Sigmoid colon (tissue), 7 donors: ENCODE data around the gene ADCY7. TPM values are rescaled to one million over a fixed set of nuclear protein-coding genes. Genes with fewer than 3 reads are reported as not detected.

Experiments used
- DNase-seq: peaks from one replicate; pipeline ENCODE4 v3.0.0-alpha.2; 2019
- H3K27ac ChIP-seq, 4 donors: fragments of 200-600 bp; sonication (generic); one replicate each; pipeline ENCODE4 v1.5.1; 2016 to 2019; ENCODE audit warnings: mild to moderate bottlenecking in 1 of 4
- H3K27me3 ChIP-seq, 3 donors: fragments of 200-600 bp; sonication (generic); one replicate each; pipeline ENCODE4 v1.5.1; 2019; ENCODE audit warnings: mild to moderate bottlenecking in 1 of 3
- H3K36me3 ChIP-seq, 4 donors: fragments of 200-600 bp; sonication (generic); one replicate each; pipeline ENCODE4 v1.5.1; 2016 to 2019
- H3K4me1 ChIP-seq, 4 donors: fragments of 200-600 bp; sonication (generic); one replicate each; pipeline ENCODE4 v1.5.1; 2017 to 2019
- H3K4me3 ChIP-seq, 4 donors: fragments of 200-600 bp; sonication (generic); one replicate each; pipeline ENCODE4 v1.5.1; 2017 to 2019; ENCODE audit warnings: mild to moderate bottlenecking in 2 of 4, moderate library complexity in 1 of 4
- H3K9me3 ChIP-seq, 4 donors: fragments of 200-600 bp in 3 of 4; sonication (generic) in 3 of 4; one replicate each; pipeline versions ENCODE4 v1.5.1 to v1.6.1; 2013 to 2019
- EP300 ChIP-seq, 4 donors: sonication (generic); formaldehyde crosslinking; IDR thresholded peaks; one replicate each; pipeline ENCODE4 v1.6.1; 2017; ENCODE audit warnings: antibody characterized with exemption in 4 of 4
- POLR2A ChIP-seq, 2 donors: fragments of 450-650 bp; IDR thresholded peaks; one replicate each; pipeline ENCODE4 v1.6.1; 2016; ENCODE audit warnings: antibody characterized with exemption in 2 of 2, mild to moderate bottlenecking in 2 of 2, moderate library complexity in 2 of 2
- POLR2AphosphoS5 ChIP-seq, 4 donors: sonication (generic); formaldehyde crosslinking; IDR thresholded peaks; one replicate each; pipeline ENCODE4 v1.6.1; 2017; ENCODE audit warnings: antibody characterized with exemption in 4 of 4
- WGBS, 2 donors: extraction: QIAGEN DNeasy Blood & Tissue Kit; methylation state at CpG; one replicate each; pipeline ENCODE4 v1.1.7; 2013; 5-methylcytosine and 5-hydroxymethylcytosine counted together
- intact Hi-C: fragments of 100-400 bp; cut with DNase I; formaldehyde crosslinking; loops from one replicate; pipeline ENCODE4 v1.15.1; 2023
- polyA plus RNA-seq, 3 donors: library from polyadenylated mRNA; stranded (reverse); fragments of 200-250 nt; gene quantifications; one replicate each; pipeline ENCODE4 v1.2.3, GENCODE V29; 2013
- total RNA-seq, 4 donors: library from RNA; depleted of rRNA; stranded (reverse); fragments of >200 nt; gene quantifications; one replicate each; pipeline ENCODE4 v1.1.0, GENCODE V29; 2016
- TF ChIP-seq, protein P1 (sequence below), 4 experiments: fragments of 450-650 bp in 3 of 4; fragments of 200-600 bp in 1 of 4; IDR thresholded peaks; one replicate each; pipeline ENCODE4 v1.5.1; 2016 to 2019; ENCODE audit warnings: antibody characterized with exemption in 4 of 4, mild to moderate bottlenecking in 3 of 4, moderate library complexity in 2 of 4
- donor health status: healthy with polysubstance abuse.
- donor health status: Bipolar disorder and iron deficiency.
- donor health status: healthy.

The ADCY7 gene
- total RNA-seq (10 to 100 TPM in 3 of 4 donors, 1 to 10 TPM in 1; 8.9 to 16.8 (median 11.3) TPM), polyA plus RNA-seq (10 to 100 TPM in 1 of 3 donors, 1 to 10 TPM in 2; 1.2 to 24.0 (median 1.8) TPM)

DNA sequence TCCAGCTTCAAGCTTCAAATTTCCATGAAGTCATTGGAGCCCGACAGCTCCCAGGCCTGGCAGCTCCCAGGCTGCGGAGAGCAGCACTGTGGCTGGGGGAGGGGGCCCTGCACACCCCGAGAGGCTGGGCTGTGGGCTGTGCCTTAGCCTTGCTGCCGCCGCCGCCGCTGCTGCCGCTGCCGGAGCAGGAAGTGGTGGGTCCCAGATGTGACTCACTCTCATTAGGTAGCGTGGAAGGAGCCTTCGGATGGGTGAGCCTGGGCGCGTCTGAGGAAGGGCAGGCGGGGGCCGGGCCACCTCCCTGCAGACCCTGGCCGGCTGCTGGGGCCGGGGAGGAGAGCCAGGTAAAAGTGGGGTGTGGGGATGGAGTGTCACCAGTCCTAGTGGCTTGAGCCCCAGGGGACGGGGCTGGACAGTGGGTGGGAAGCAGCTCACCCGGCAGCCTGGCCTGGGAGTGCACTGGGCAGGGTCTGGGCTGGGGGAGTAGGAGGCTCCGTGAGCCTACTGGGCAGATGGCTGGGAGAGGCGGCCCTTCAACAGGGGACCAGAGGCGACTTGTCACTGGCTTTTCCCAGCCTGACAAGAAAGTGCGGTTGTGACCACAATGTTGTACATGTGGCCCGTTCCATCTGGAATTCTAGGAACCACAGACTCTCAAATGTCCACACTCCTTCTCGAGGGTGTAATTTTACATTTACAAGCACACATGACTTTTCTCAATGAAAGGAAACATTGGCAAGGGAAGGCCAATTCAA is at the start of gene ADCY7:
TSS of gene ADCY7 (plus strand) at position 215 of the 755 bp plus-strand sequence. CDS start 21,629 bp downstream, outside the sequence.
- intact Hi-C loops, result no loop called here
- Histone ChIP-seq H3K4me1 (peaks cover 0 to 11% (median 10%) of the 10 kb centered on the region in 4 donors), H3K4me3 (peak within 1 kb of the TSS in 3 of 4 donors; percentile 20 to 38 (median 32)), H3K36me3 (no peaks in the 10 kb centered on the region), H3K27ac (peak within 1 kb of the TSS; percentile 13 to 60 (median 46)), H3K27me3 (no peaks in the 10 kb centered on the region), H3K9me3 (no peaks in the 10 kb centered on the region)
- peak; percentile 80 for DNase-seq
- no peak for TF ChIP-seq POLR2AphosphoS5 (IDR thresholded peaks at IDR 0.05)
- TF ChIP-seq, protein P1, sequence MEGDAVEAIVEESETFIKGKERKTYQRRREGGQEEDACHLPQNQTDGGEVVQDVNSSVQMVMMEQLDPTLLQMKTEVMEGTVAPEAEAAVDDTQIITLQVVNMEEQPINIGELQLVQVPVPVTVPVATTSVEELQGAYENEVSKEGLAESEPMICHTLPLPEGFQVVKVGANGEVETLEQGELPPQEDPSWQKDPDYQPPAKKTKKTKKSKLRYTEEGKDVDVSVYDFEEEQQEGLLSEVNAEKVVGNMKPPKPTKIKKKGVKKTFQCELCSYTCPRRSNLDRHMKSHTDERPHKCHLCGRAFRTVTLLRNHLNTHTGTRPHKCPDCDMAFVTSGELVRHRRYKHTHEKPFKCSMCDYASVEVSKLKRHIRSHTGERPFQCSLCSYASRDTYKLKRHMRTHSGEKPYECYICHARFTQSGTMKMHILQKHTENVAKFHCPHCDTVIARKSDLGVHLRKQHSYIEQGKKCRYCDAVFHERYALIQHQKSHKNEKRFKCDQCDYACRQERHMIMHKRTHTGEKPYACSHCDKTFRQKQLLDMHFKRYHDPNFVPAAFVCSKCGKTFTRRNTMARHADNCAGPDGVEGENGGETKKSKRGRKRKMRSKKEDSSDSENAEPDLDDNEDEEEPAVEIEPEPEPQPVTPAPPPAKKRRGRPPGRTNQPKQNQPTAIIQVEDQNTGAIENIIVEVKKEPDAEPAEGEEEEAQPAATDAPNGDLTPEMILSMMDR (IDR thresholded peaks at IDR 0.05), result no peak
- no peak for TF ChIP-seq POLR2A (IDR thresholded peaks at IDR 0.05)
- no peak for TF ChIP-seq EP300 (IDR thresholded peaks at IDR 0.05)
- 5 to 7% methylated on average over 25 of the region's 25 CpGs for WGBS, 2 donors

GRCh38 chr16:50219402-50219975 is 46.9 kb upstream of the ADCY7 start:
- Histone ChIP-seq H3K27ac (no peak overlapping the region), H3K27me3 (no peaks in the 10 kb centered on the region), H3K9me3 (no peaks in the 10 kb centered on the region), H3K36me3 (peaks cover 0 to 69% (median 6%) of the 10 kb centered on the region in 4 donors), H3K4me1 (peaks cover 0 to 23% (median 11%) of the 10 kb centered on the region in 4 donors), H3K4me3 (no peak overlapping the region)
- no peak for TF ChIP-seq POLR2AphosphoS5 (IDR thresholded peaks at IDR 0.05)
- TF ChIP-seq, protein P1 (IDR thresholded peaks at IDR 0.05), result no peak
- no peak for TF ChIP-seq POLR2A (IDR thresholded peaks at IDR 0.05)
- TF ChIP-seq EP300 (IDR thresholded peaks at IDR 0.05), result no peak
- no peak for DNase-seq
- intact Hi-C loops, result loop anchor here (10.0 kb wide), 1 partner anchor 445 kb away; no protein-coding TSS in a partner anchor
- WGBS, 2 donors, result 96 to 97% methylated on average over 4 of the region's 4 CpGs

DNA sequence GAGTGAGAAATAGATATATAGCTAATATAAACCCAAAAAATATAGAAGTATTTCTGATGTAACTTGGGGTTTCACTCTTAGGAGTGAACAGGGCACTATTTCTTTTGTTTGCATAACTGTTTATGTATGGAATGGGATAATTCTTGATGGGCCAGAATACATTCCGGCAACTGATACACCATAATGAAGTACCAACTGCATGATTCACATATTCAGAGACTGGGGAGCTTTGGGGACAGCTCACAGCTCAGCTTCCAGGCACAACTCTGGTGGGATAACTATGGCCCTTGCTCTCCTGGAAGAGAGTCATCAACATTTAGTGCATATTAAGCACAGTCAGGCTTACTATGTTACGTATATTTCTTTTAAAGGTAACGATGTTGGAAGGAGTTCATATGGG is 42.1 kb upstream of the ADCY7 start:
- TF ChIP-seq, protein P1 (IDR thresholded peaks at IDR 0.05), result no peak
- no peak for TF ChIP-seq POLR2A (IDR thresholded peaks at IDR 0.05)
- TF ChIP-seq EP300 (IDR thresholded peaks at IDR 0.05), result no peak
- no peak for TF ChIP-seq POLR2AphosphoS5 (IDR thresholded peaks at IDR 0.05)
- DNase-seq, result no peak
- Histone ChIP-seq H3K4me1 (peaks cover 0 to 30% (median 17%) of the 10 kb centered on the region in 4 donors), H3K9me3 (no peaks in the 10 kb centered on the region), H3K27me3 (no peaks in the 10 kb centered on the region), H3K27ac (peak overlapping the region in 2 of 4 donors; percentile 23 to 42), H3K4me3 (no peak overlapping the region), H3K36me3 (peaks cover 0 to 70% (median 14%) of the 10 kb centered on the region in 4 donors)
- intact Hi-C loops, result no loop called here
- 94 to 95% methylated on average over 3 of the region's 3 CpGs for WGBS, 2 donors

DNA sequence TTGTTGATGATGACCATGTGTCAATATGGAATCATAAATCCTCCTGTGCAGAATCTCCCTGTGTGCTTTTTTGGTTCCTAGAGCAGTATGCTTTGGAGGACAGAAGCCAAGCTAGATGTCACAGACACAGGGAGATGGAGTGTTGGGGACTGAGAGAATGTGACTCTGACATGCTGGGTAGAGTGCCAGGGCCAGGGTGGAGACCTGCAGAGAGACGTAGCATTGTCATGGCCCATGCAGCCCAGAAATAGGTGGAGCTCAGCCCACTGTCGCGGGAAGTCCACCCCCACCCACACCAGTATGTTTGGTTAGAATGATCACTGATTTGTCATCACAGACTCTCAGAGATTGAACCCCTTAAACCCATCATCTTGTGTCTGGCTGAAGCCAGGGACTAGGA is 39.2 kb upstream of the ADCY7 start:
- Histone ChIP-seq H3K4me1 (peaks cover 0 to 30% (median 17%) of the 10 kb centered on the region in 4 donors), H3K27ac (no peak overlapping the region), H3K27me3 (no peaks in the 10 kb centered on the region), H3K9me3 (no peaks in the 10 kb centered on the region), H3K36me3 (peaks cover 0 to 55% (median 15%) of the 10 kb centered on the region in 4 donors), H3K4me3 (no peak overlapping the region)
- WGBS, 2 donors, result 92% methylated on average over 3 of the region's 3 CpGs
- no peak for DNase-seq
- intact Hi-C loops, result no loop called here
- TF ChIP-seq POLR2A (IDR thresholded peaks at IDR 0.05), result no peak
- TF ChIP-seq, protein P1 (IDR thresholded peaks at IDR 0.05), result no peak
- no peak for TF ChIP-seq POLR2AphosphoS5 (IDR thresholded peaks at IDR 0.05)
- no peak for TF ChIP-seq EP300 (IDR thresholded peaks at IDR 0.05)
